HepG2 (cell line): ENCODE results near the gene ZNF526. TPM values are rescaled to one million over a fixed set of nuclear protein-coding genes. Genes with fewer than 3 reads are reported as not detected.

Experiments used
- ELF4 ChIP-seq: sonication (generic); formaldehyde crosslinking; IDR thresholded peaks from 2 replicates; pipeline ENCODE4 v1.5.0; 2020; ENCODE audit warnings: missing genetic modification reagents, mild to moderate bottlenecking, moderate library complexity, borderline replicate concordance
- FUBP1 ChIP-seq: sonication (generic); formaldehyde crosslinking; IDR thresholded peaks from 2 replicates; pipeline ENCODE4 v1.5.1; 2020; ENCODE audit warnings: missing genetic modification reagents, mild to moderate bottlenecking, borderline replicate concordance
- GTF3A ChIP-seq: sonication (generic); formaldehyde crosslinking; conservative IDR thresholded peaks from 2 replicates; pipeline ENCODE4 v1.4.0; 2020; ENCODE audit warnings: mild to moderate bottlenecking, missing genetic modification reagents
- HBP1 ChIP-seq: IDR thresholded peaks from 2 replicates; pipeline ENCODE4 v1.6.1; 2016; ENCODE audit warnings: low read depth, control low read depth
- HNF1B ChIP-seq: sonication (generic); formaldehyde crosslinking; IDR thresholded peaks from 2 replicates; pipeline ENCODE4 v1.5.1; 2020; ENCODE audit warnings: mild to moderate bottlenecking, moderate library complexity, missing genetic modification reagents
- IKZF4 ChIP-seq: sonication (generic); formaldehyde crosslinking; IDR thresholded peaks from 2 replicates; pipeline ENCODE4 v1.5.1; 2020; ENCODE audit warnings: borderline replicate concordance, mild to moderate bottlenecking, low read depth, missing genetic modification reagents; ENCODE audit errors: not compliant biosample characterization
- KDM2A ChIP-seq: sonication (generic); formaldehyde crosslinking; IDR thresholded peaks from 2 replicates; pipeline ENCODE4 v1.4.0; 2020; ENCODE audit warnings: low read depth, missing genetic modification reagents, borderline replicate concordance
- MEIS1 ChIP-seq: sonication (generic); formaldehyde crosslinking; IDR thresholded peaks from 2 replicates; pipeline ENCODE4 v1.9.0; 2021; ENCODE audit warnings: mild to moderate bottlenecking, missing genetic modification reagents, moderate library complexity, borderline replicate concordance
- MZF1 ChIP-seq: sonication (generic); formaldehyde crosslinking; IDR thresholded peaks from 2 replicates; pipeline ENCODE4 v1.8.1; 2023; ENCODE audit warnings: mild to moderate bottlenecking, missing genetic modification reagents, borderline replicate concordance
- RXRA ChIP-seq: sonication (generic); formaldehyde crosslinking; IDR thresholded peaks from 2 replicates; pipeline ENCODE4 v1.5.1; 2020; ENCODE audit warnings: missing genetic modification reagents
- THRA ChIP-seq: sonication (generic); formaldehyde crosslinking; IDR thresholded peaks from 2 replicates; pipeline ENCODE4 v1.4.0; 2020; ENCODE audit warnings: missing genetic modification reagents, borderline replicate concordance
- ZMYM3 ChIP-seq: sonication (generic); formaldehyde crosslinking; IDR thresholded peaks from 2 replicates; pipeline ENCODE4 v1.5.1; 2020; ENCODE audit warnings: mild to moderate bottlenecking, missing genetic modification reagents
- ZNF543 ChIP-seq: sonication (generic); formaldehyde crosslinking; IDR thresholded peaks from 2 replicates; pipeline ENCODE4 v1.4.0; 2020; ENCODE audit warnings: mild to moderate bottlenecking, missing genetic modification reagents
- ZNF557 ChIP-seq: sonication (generic); formaldehyde crosslinking; IDR thresholded peaks from 2 replicates; pipeline ENCODE4 v1.4.0; 2020; ENCODE audit warnings: missing genetic modification reagents
- ZNF574 ChIP-seq: sonication (generic); formaldehyde crosslinking; IDR thresholded peaks from 2 replicates; pipeline ENCODE4 v1.4.0; 2020; ENCODE audit warnings: missing genetic modification reagents
- ZNF652 ChIP-seq: IDR thresholded peaks from 2 replicates; pipeline ENCODE4 v1.6.1; 2016; ENCODE audit warnings: low read depth, borderline replicate concordance
- polyA plus RNA-seq, 8 experiments: library from polyadenylated mRNA; depleted of rRNA in 3 of 8; stranded (reverse) in 7 of 8; unstranded in 1 of 8; fragments of >200 nt; fragmentation: Illumina TruSeq in 4 of 8; extraction: Trizol in 4 of 8; gene quantifications; 2 replicates each; pipeline versions ENCODE4 v1.2.1 to v1.2.3, GENCODE V29; 2011 to 2016; ENCODE audit warnings: low read depth in 4 of 8, missing spikeins in 1 of 8, mixed read lengths in 1 of 8; ENCODE audit not compliant: insufficient read depth in 1 of 8
- total RNA-seq, 5 experiments: library from RNA; depleted of rRNA; stranded (reverse); fragments of >200 nt; fragmentation: Illumina TruSeq; extraction: Trizol; gene quantifications; 2 replicates each; pipeline ENCODE4 v1.2.3, GENCODE V29; 2016; ENCODE audit warnings: low read depth in 1 of 5

The ZNF526 gene
- total and polyA plus RNA-seq, 2 of the 13 experiments (the other 11 are each of a cell fraction or from before 2014, with no cell fraction given), result 3.3 to 8.4 TPM

GRCh38 chr19:42242512-42243409 lies 22.6 kb downstream of the ZNF526 start, which contains the start of gene GSK3A (continued):
- TF ChIP-seq ZNF557 (CRISPR knock-in tag), result 0 out of 2 replicates have a peak, but pooled peaks have one; percentile 54
- peak; percentile 85 for TF ChIP-seq HNF1B (CRISPR knock-in tag)
- no peak for TF ChIP-seq MZF1 (CRISPR knock-in tag)
- no peak; the same call in 1 of the 2 replicates for TF ChIP-seq HBP1 (CRISPR knock-in tag)
- peak; percentile 80 for TF ChIP-seq RXRA (CRISPR knock-in tag)
- TF ChIP-seq THRA (CRISPR knock-in tag), result peak; percentile 79; the same call in 1 of the 2 replicates
- peak; percentile 15; the same call in 1 of the 2 replicates for TF ChIP-seq ZNF652 (CRISPR knock-in tag)
- TF ChIP-seq KDM2A (CRISPR knock-in tag), result peak; percentile 70
- TF ChIP-seq ZMYM3, result no peak
- peak; percentile 46; the same call in 1 of the 2 replicates for TF ChIP-seq ZNF543 (CRISPR knock-in tag)
- TF ChIP-seq FUBP1 (CRISPR knock-in tag), result no peak
- TF ChIP-seq GTF3A (CRISPR knock-in tag), result 0 out of 2 replicates have a peak, but pooled peaks have one; percentile 11
- TF ChIP-seq IKZF4 (CRISPR knock-in tag), result no peak
- peak; percentile 91 for TF ChIP-seq ZNF574 (CRISPR knock-in tag)
- TF ChIP-seq ELF4 (CRISPR knock-in tag), result peak; percentile 93; the same call in 1 of the 2 replicates
- TF ChIP-seq MEIS1, result no peak
